AG09319 (cell line): Measurements from ENCODE around the gene NPHP4.

Experiments used
- DNase-seq: peaks from one replicate; pipeline ENCODE4 v3.0.0-alpha.2; 2010; ENCODE audit warnings: low read depth; ENCODE audit errors: extremely low read depth
- TF ChIP-seq, protein P1 (sequence below): IDR thresholded peaks from 2 replicates; pipeline ENCODE4 v1.5.1; 2011; ENCODE audit warnings: low read depth, mild to moderate bottlenecking, inconsistent platforms, low read length, moderate library complexity

NPHP4 gene

GRCh38 chr1:5891736-5892135 lies 100.5 kb downstream of the NPHP4 start:
- TF ChIP-seq, protein P1, sequence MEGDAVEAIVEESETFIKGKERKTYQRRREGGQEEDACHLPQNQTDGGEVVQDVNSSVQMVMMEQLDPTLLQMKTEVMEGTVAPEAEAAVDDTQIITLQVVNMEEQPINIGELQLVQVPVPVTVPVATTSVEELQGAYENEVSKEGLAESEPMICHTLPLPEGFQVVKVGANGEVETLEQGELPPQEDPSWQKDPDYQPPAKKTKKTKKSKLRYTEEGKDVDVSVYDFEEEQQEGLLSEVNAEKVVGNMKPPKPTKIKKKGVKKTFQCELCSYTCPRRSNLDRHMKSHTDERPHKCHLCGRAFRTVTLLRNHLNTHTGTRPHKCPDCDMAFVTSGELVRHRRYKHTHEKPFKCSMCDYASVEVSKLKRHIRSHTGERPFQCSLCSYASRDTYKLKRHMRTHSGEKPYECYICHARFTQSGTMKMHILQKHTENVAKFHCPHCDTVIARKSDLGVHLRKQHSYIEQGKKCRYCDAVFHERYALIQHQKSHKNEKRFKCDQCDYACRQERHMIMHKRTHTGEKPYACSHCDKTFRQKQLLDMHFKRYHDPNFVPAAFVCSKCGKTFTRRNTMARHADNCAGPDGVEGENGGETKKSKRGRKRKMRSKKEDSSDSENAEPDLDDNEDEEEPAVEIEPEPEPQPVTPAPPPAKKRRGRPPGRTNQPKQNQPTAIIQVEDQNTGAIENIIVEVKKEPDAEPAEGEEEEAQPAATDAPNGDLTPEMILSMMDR, result no peak
- no peak for DNase-seq

DNA sequence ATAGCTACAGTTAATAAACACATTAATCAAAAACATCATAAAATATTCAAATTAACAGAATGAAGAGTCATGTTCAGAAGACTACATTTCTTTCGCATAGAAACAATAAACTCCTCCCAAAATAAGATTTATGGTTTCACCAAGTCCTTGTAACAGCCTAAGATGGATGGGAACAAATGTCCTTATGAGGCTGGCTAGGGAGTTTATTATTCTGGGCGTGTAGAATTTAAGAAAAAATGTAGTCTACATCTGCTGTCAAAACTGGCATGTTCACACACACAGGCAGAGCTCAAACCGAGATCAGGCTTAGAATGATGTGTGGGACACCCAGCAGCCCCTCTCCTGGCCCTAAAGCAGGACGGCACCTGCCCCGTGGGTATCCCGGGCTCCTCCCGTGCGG lies 101.1 kb downstream of the NPHP4 start:
- no peak for DNase-seq
- TF ChIP-seq, protein P1, result no peak

GRCh38 chr1:5890346-5891106 lies 101.7 kb downstream of the NPHP4 start:
- TF ChIP-seq, protein P1, result no peak
- DNase-seq, result no peak

- DNase-seq, result no peak
- TF ChIP-seq, protein P1, result no peak
Observed at GRCh38 chr1:5889901-5890300, 102.3 kb downstream of the NPHP4 start.

DNA sequence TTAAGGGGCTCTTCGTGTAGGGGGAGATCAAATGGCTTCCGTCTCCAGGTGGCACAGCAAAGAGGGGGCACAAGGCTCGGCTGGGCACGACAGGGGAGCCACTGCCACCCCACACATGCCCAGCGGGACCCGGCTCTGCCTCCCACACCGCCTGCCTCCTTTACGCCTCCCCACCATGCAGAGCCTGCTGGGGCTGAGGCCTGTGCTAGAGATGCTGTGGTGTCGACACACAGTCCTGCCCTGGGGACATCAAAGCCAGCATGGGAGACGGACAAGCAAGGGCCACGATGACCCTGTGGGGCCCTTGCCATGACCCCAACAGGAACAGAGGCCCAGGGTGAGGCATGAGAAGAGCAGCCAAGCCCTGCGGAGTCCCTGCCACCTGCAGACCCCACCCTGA lies 102.8 kb downstream of the NPHP4 start:
- TF ChIP-seq, protein P1, result no peak
- DNase-seq, result no peak

DNA sequence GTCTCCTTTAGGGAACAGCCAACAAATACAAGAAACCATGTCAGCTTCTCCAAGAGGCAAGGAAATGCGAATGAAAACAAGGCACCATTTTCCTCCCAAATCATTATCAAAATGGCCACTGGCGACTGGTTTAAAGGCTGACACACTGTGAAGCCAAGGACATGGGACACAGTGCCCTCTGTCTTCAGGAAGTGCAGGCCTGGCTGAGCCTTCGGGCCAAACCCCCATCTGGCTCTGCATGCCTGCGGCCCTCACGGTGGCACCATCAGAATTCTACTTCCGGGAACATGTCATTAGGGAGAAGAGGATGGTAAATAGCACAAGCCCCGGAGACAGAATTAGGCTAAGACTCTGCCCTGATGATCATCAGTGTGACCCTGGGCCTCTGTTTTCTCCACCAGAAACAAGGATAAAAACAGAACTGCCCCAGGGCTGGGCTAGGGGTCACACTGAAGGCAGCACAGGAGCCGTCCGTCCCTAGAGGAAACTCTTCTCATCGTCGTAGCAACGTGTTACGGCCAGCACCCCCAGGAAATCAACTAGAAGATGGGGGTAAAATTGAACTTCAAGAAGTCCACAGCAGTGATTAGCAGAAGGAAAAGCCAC lies 103.5 kb downstream of the NPHP4 start:
- TF ChIP-seq, protein P1, result no peak
- DNase-seq, result no peak

DNA sequence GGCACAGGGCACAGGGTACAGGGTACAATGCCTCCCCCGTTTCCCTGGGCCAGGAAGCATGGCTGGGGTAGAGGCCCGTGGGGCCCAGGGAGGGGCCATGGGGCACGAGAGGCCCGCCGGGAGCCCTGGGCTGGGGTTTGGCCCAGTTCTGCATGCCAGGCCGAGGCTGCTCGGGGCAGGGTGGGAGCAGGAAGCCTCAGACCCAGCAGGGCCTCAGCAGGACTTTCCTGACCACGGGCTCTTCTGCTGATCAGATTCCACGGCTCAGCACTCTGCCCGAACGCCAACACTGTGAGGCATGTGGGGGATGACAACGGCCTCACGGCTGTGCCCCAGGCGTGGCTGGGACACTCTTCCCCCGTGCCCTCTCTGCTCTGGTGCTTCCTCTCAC lies 104.3 kb downstream of the NPHP4 start:
- DNase-seq, result no peak
- TF ChIP-seq, protein P1, result no peak
